Loucy (cell line): ENCODE data around the gene PMEPA1.

ENCODE experiments used
- H2AFZ ChIP-seq: fragments of 200-600 bp; sonication (generic); 2 replicates; pipeline ENCODE4 v1.6.0; 2016; ENCODE audit warnings: antibody characterized with exemption, mild to moderate bottlenecking, low read length, moderate library complexity
- H3F3A ChIP-seq: fragments of 200-600 bp; 2 replicates; pipeline ENCODE4 v1.6.0; 2016; ENCODE audit warnings: antibody characterized with exemption, low read depth, mild to moderate bottlenecking
- H3K27me3 ChIP-seq: fragments of 200-600 bp; sonication (generic); 2 replicates; pipeline ENCODE4 v1.6.1; 2014; ENCODE audit warnings: low read length, mild to moderate bottlenecking; ENCODE audit not compliant: insufficient read depth, poor library complexity, severe bottlenecking
- H3K36me3 ChIP-seq: fragments of 200-600 bp; sonication (generic); 2 replicates; pipeline ENCODE4 v1.6.1; 2016; ENCODE audit warnings: low read length; ENCODE audit not compliant: insufficient read depth
- H3K4me1 ChIP-seq: fragments of 200-600 bp; sonication (generic); 2 replicates; pipeline ENCODE4 v1.5.1; 2014; ENCODE audit warnings: low read length, mild to moderate bottlenecking; ENCODE audit not compliant: insufficient read depth, poor library complexity, severe bottlenecking
- H3K4me2 ChIP-seq: fragments of 200-600 bp; sonication (generic); 2 replicates; pipeline ENCODE4 v1.6.0; 2014; ENCODE audit warnings: antibody characterized with exemption, low read length, low read depth, mild to moderate bottlenecking; ENCODE audit not compliant: poor library complexity, severe bottlenecking
- H3K4me3 ChIP-seq: fragments of 200-600 bp; sonication (generic); 2 replicates; pipeline ENCODE4 v1.5.1; 2014; ENCODE audit warnings: low read length, mild to moderate bottlenecking, mixed read lengths; ENCODE audit not compliant: poor library complexity, severe bottlenecking
- H3K79me2 ChIP-seq: fragments of 200-600 bp; sonication (generic); 2 replicates; pipeline ENCODE4 v1.6.1; 2014; ENCODE audit warnings: low read length; ENCODE audit not compliant: insufficient read depth
- H3K9ac ChIP-seq: fragments of 200-600 bp; sonication (generic); 2 replicates; pipeline ENCODE4 v1.6.0; 2014; ENCODE audit warnings: mild to moderate bottlenecking, low read depth, low read length, moderate library complexity; ENCODE audit not compliant: poor library complexity, severe bottlenecking
- H3K9me2 ChIP-seq: fragments of 200-600 bp; sonication (generic); replicated peaks from 2 replicates; pipeline ENCODE4 v1.6.1; 2016; ENCODE audit warnings: low read depth, low read length, mixed read lengths
- H3K9me3 ChIP-seq: fragments of 200-600 bp; sonication (generic); 2 replicates; pipeline ENCODE4 v1.6.1; 2014; ENCODE audit warnings: mild to moderate bottlenecking, antibody characterized with exemption, low read length, low read depth; ENCODE audit not compliant: insufficient read depth
- H4K20me1 ChIP-seq: fragments of 200-600 bp; sonication (generic); 2 replicates; pipeline ENCODE4 v1.6.0; 2014; ENCODE audit warnings: antibody characterized with exemption, low read length, mild to moderate bottlenecking; ENCODE audit not compliant: insufficient read depth, poor library complexity, severe bottlenecking
- EZH2phosphoT487 ChIP-seq: fragments of 200-600 bp; IDR thresholded peaks from 2 replicates; pipeline ENCODE4 v1.6.1; 2018; ENCODE audit warnings: antibody characterized with exemption, mild to moderate bottlenecking, moderate library complexity, borderline replicate concordance
- TF ChIP-seq, protein P1 (sequence below): fragments of 200-600 bp; sonication (generic); conservative IDR thresholded peaks from 2 replicates; pipeline ENCODE4 v1.5.1; 2014; ENCODE audit warnings: mild to moderate bottlenecking, antibody characterized with exemption, low read length

The PMEPA1 gene

DNA sequence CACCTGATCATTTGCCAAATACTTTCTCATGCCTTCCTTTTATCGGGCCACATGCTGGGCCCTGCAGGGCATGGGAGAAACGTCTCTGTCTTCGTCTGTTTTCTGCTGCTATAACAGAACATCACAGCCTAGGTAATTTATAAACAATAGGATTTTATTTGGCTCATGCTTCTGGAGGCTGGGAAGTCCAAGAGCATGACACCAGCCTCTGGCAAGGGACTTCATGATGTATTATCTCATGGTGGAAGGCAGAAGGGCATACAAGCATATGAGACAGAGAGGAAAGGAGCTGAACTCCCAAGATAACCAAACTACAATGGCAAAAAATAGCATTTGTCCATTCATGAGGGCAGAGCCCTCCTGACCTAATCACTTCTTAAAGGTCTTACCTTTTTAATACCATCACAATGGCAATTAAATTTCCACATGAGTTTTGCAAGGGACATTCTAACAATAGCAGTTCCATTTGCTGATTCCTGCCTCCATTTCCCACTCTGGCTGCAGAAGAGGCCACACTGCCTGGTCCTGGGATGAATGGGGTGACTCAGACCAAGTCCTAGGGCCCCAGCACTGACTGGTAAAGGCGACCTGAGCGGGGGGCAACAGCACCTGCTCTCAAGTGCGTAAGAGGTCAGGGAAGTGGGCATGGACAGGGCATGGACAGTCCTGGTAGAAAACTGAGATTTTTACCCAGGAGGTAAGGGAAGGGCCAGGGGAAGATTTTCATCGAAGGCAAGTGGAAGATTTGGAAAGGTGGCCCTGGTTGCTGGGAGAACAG, 84.4 kb downstream of the PMEPA1 start:
- Histone ChIP-seq H3K4me2 (no peak overlapping the region), H3K4me1 (peaks cover 25% of the 10 kb centered on the region), H3K9ac (no peak overlapping the region), H3K9me3 (no peaks in the 10 kb centered on the region), H4K20me1 (no peaks in the 10 kb centered on the region), H2AFZ (no peak overlapping the region), H3K36me3 (no peaks in the 10 kb centered on the region), H3F3A (no peaks in the 10 kb centered on the region), H3K9me2 (no peaks in the 10 kb centered on the region), H3K27me3 (peaks cover 15% of the 10 kb centered on the region), H3K4me3 (no peak overlapping the region), H3K79me2 (no peaks in the 10 kb centered on the region)
- no peak for TF ChIP-seq EZH2phosphoT487
- TF ChIP-seq, protein P1, sequence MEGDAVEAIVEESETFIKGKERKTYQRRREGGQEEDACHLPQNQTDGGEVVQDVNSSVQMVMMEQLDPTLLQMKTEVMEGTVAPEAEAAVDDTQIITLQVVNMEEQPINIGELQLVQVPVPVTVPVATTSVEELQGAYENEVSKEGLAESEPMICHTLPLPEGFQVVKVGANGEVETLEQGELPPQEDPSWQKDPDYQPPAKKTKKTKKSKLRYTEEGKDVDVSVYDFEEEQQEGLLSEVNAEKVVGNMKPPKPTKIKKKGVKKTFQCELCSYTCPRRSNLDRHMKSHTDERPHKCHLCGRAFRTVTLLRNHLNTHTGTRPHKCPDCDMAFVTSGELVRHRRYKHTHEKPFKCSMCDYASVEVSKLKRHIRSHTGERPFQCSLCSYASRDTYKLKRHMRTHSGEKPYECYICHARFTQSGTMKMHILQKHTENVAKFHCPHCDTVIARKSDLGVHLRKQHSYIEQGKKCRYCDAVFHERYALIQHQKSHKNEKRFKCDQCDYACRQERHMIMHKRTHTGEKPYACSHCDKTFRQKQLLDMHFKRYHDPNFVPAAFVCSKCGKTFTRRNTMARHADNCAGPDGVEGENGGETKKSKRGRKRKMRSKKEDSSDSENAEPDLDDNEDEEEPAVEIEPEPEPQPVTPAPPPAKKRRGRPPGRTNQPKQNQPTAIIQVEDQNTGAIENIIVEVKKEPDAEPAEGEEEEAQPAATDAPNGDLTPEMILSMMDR, result no peak

DNA sequence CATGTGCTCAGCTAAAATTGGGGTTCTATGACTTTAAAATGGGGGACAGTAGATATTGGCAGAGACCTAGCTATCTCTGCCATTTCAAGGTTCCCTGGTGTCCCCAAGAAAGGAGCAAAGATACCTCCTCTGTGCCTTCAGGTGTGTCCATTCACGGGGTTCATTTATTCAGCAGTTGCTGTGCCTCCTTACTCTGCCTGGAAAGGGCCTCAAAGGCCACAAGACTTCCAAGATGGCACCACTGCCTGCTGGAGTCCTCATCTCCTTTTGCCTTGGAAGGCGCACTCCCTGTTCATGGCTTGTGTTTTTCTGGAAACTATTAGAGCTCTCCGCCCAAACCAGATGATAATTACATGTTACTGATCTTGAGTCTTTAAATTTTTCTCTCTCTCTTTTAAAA, 85.7 kb downstream of the PMEPA1 start:
- TF ChIP-seq, protein P1, result no peak
- Histone ChIP-seq H3K27me3 (peaks cover 20% of the 10 kb centered on the region), H3K9me2 (no peaks in the 10 kb centered on the region), H3K9ac (no peak overlapping the region), H3F3A (0 out of 2 replicates have a peak, but pooled peaks cover under 1% of the 10 kb centered on the region), H3K4me2 (no peak overlapping the region), H3K9me3 (no peaks in the 10 kb centered on the region), H3K36me3 (no peaks in the 10 kb centered on the region), H2AFZ (no peak overlapping the region), H3K79me2 (no peaks in the 10 kb centered on the region), H3K4me3 (no peak overlapping the region), H4K20me1 (no peaks in the 10 kb centered on the region), H3K4me1 (peaks cover 37% of the 10 kb centered on the region)

DNA sequence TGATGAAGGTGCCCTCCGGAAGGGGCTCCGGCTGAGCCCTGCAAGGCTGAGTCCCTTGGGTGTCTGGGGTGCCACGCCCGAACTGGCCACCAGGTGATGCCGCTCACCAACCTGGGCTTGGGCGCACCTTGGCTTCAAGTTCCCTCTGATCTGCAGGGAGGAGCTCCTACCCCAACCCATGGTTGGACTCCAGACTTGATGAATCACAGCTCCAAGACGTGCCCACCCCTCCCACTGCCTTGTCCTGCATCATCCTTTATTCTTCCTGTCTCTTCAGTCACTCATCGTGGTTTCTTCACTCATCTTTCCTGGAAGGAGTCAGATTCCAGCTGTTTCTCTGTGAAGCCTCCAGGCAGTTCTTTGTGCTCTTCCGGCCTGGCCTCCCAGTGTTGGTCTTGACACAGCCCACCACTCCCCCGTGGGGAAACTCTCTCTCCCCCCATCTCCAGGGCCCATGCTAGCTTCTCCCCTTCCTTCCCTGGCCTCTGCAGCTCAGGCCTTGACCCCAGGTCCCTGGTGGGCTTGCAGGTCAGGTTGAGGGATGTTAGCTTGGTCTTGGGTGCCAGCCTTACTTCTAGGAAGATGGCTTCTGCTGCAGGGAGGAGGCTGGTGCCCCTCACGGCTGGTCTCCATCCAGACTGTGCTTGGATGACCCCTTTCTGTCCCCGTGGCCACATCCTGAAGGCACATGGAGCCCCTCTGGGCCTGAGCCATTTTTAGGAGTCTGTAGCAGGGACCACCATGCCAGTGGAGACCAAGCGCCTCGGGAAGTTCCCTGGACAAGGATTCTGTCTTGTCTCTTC, 87.0 kb downstream of the PMEPA1 start:
- Histone ChIP-seq H3K79me2 (no peaks in the 10 kb centered on the region), H3F3A (0 out of 2 replicates have a peak, but pooled peaks cover 5% of the 10 kb centered on the region), H3K9me3 (no peaks in the 10 kb centered on the region), H3K4me2 (no peak overlapping the region), H2AFZ (no peak overlapping the region), H3K4me1 (peaks cover 42% of the 10 kb centered on the region), H3K9ac (no peak overlapping the region), H3K9me2 (no peaks in the 10 kb centered on the region), H4K20me1 (no peaks in the 10 kb centered on the region), H3K27me3 (peaks cover 27% of the 10 kb centered on the region), H3K36me3 (no peaks in the 10 kb centered on the region), H3K4me3 (no peak overlapping the region)
- TF ChIP-seq, protein P1, result peak; percentile 92
- TF ChIP-seq EZH2phosphoT487, result no peak
